Uterus (tissue), 4 donors: ENCODE results near the gene RPUSD4. TPM values are rescaled to one million over a fixed set of nuclear protein-coding genes. Genes with fewer than 3 reads are reported as not detected.

Experiments
- DNase-seq, 2 donors: peaks; one replicate each; pipeline ENCODE4 v3.0.0-alpha.2; 2019 to 2020
- H3K27ac ChIP-seq, 2 donors: fragments of 200-600 bp; sonication (generic); 1 replicate in 1 of 2; 2 replicates in 1 of 2; pipeline ENCODE4 v1.5.1; 2016 to 2018
- H3K27me3 ChIP-seq, 2 donors: fragments of 200-600 bp; sonication (generic); one replicate each; pipeline ENCODE4 v1.5.1; 2018 to 2019; ENCODE audit warnings: control low read depth in 1 of 2
- H3K36me3 ChIP-seq, 2 donors: fragments of 200-600 bp; sonication (generic); one replicate each; pipeline ENCODE4 v1.5.1; 2019; ENCODE audit warnings: control low read depth in 1 of 2
- H3K4me1 ChIP-seq, 2 donors: fragments of 200-600 bp; sonication (generic); one replicate each; pipeline ENCODE4 v1.5.1; 2018 to 2019; ENCODE audit warnings: control low read depth in 1 of 2
- H3K4me3 ChIP-seq, 2 donors: fragments of 200-600 bp; sonication (generic); 1 replicate in 1 of 2; 2 replicates in 1 of 2; pipeline ENCODE4 v1.5.1; 2018 to 2019; ENCODE audit warnings: mild to moderate bottlenecking in 1 of 2
- H3K9me3 ChIP-seq, 2 donors: fragments of 200-600 bp; sonication (generic); one replicate each; pipeline ENCODE4 v1.5.1; 2019; ENCODE audit warnings: control low read depth in 1 of 2
- POLR2A ChIP-seq, 2 donors: fragments of 450-650 bp; IDR thresholded peaks; one replicate each; pipeline ENCODE4 v1.6.1; 2016; ENCODE audit warnings: antibody characterized with exemption in 2 of 2, mild to moderate bottlenecking in 1 of 2, moderate library complexity in 1 of 2
- intact Hi-C: fragments of 100-400 bp; cut with DNase I; formaldehyde crosslinking; loops from one replicate; pipeline ENCODE4 v1.15.1; 2023; ENCODE audit warnings: low total_unique reads
- total RNA-seq, 4 donors: library from RNA; depleted of rRNA in 3 of 4; stranded (reverse); fragments of >200 nt in 3 of 4; gene quantifications; one replicate each; pipeline versions ENCODE4 v1.1.0 to v1.2.4, GENCODE V29; 2014 to 2023
- TF ChIP-seq, protein P1 (sequence below), 4 experiments: fragments of 200-600 bp in 2 of 4; fragments of 450-650 bp in 2 of 4; sonication (generic) in 2 of 4; IDR thresholded peaks; one replicate each; pipeline ENCODE4 v1.5.1; 2016 to 2019; ENCODE audit warnings: antibody characterized with exemption in 4 of 4, mild to moderate bottlenecking in 2 of 4, moderate library complexity in 1 of 4
- donor health status: DM: yes; HTN: yes; CAD: no.

RPUSD4 gene
- total RNA-seq, 4 donors from 2014 or later: 7.6 to 37.4 (median 16.4) TPM

DNA sequence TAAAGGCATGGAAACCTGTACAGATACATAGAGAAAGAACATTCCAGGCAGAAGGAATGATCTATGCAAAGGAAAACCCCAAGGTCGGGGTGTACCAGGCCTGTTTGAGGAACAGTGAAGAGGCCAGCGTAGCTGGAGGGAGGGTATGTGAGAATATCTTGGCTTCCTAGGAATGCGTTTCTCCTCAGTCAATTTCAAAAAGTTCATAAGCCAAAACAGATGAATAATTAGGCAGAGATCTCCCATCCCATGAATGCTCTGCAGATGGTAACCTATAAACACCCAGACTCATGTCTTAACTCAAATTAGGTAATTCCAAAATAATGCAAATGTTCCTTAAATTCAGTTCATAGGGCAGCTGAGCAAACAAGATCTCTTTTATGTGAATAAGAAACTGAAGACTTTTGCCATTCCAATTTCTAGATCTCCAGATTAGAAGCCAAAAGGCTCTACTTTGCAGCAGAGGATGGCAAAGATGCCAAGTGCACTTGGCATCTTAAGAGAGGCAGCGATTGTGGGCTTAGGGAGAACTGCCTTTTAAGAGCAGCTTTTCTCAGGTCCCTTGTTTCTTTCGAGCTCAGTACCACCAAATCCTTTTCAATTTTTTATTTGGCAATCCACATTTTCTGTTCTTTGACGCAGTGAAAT lies 13.3 kb upstream of the RPUSD4 start:
- Histone ChIP-seq H3K36me3 (no peaks in the 10 kb centered on the region), H3K4me1 (no peaks in the 10 kb centered on the region), H3K27me3 (no peaks in the 10 kb centered on the region), H3K9me3 (no peaks in the 10 kb centered on the region), H3K4me3 (no peak overlapping the region), H3K27ac (no peak overlapping the region)
- TF ChIP-seq, protein P1, sequence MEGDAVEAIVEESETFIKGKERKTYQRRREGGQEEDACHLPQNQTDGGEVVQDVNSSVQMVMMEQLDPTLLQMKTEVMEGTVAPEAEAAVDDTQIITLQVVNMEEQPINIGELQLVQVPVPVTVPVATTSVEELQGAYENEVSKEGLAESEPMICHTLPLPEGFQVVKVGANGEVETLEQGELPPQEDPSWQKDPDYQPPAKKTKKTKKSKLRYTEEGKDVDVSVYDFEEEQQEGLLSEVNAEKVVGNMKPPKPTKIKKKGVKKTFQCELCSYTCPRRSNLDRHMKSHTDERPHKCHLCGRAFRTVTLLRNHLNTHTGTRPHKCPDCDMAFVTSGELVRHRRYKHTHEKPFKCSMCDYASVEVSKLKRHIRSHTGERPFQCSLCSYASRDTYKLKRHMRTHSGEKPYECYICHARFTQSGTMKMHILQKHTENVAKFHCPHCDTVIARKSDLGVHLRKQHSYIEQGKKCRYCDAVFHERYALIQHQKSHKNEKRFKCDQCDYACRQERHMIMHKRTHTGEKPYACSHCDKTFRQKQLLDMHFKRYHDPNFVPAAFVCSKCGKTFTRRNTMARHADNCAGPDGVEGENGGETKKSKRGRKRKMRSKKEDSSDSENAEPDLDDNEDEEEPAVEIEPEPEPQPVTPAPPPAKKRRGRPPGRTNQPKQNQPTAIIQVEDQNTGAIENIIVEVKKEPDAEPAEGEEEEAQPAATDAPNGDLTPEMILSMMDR (IDR thresholded peaks at IDR 0.05): no peak
- no peak for TF ChIP-seq POLR2A (IDR thresholded peaks at IDR 0.05)
- intact Hi-C loops: no loop called here
- DNase-seq: no peak

DNA sequence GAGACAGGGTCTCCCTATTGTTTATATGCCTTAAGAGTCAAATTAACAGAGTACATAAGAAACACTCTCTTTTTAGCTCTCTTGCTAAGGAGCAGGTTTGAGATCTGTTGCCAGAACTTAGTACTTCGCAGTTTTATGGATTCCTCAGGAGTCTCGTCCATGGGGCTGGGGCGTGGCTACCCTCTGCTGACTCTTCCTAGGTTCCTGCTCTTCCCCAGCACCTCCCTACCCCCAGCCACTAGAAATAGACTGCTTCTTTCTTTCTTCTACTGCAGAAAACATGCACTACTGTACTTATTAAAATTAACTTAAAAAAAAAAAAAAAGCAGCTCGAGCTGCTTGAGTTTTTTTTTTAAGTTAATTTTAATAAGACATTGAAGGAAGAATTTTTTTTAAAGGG lies 8.1 kb upstream of the RPUSD4 start:
- TF ChIP-seq, protein P1 (IDR thresholded peaks at IDR 0.05): no peak
- no peak for TF ChIP-seq POLR2A (IDR thresholded peaks at IDR 0.05)
- H3K27ac ChIP-seq: no peak overlapping the region
- no peaks in the 10 kb centered on the region for H3K27me3 ChIP-seq
- no peak for DNase-seq
- H3K36me3 ChIP-seq: no peaks in the 10 kb centered on the region
- no peaks in the 10 kb centered on the region for H3K4me1 ChIP-seq
- no peaks in the 10 kb centered on the region for H3K9me3 ChIP-seq
- no peak overlapping the region for H3K4me3 ChIP-seq
- intact Hi-C loops: no loop called here

DNA sequence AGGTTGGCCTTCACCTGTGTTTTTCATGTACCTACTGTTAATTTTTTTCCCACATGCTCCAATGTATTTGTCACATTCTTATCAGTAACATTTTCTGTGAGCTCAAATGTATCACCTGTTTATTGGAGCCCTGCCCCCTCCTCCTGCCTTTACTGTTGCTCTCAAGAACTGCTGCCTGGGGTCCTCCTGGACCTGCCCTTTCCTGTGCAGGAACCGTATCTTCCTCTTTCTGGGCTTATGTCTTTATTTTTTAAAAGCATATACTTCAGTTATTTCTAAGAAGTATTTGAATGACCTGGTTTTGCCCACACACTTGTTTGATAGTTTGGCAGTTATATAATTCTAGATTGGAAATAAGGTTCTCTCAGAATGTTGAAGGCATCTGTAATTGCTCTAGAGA lies 6.0 kb upstream of the RPUSD4 start:
- no peak overlapping the region for H3K27ac ChIP-seq
- DNase-seq: no peak
- no peak overlapping the region for H3K4me3 ChIP-seq
- no peaks in the 10 kb centered on the region for H3K4me1 ChIP-seq
- no peaks in the 10 kb centered on the region for H3K9me3 ChIP-seq
- H3K27me3 ChIP-seq: no peaks in the 10 kb centered on the region
- H3K36me3 ChIP-seq: no peaks in the 10 kb centered on the region
- TF ChIP-seq, protein P1 (IDR thresholded peaks at IDR 0.05): no peak
- TF ChIP-seq POLR2A (IDR thresholded peaks at IDR 0.05): no peak
- intact Hi-C loops: no loop called here

DNA sequence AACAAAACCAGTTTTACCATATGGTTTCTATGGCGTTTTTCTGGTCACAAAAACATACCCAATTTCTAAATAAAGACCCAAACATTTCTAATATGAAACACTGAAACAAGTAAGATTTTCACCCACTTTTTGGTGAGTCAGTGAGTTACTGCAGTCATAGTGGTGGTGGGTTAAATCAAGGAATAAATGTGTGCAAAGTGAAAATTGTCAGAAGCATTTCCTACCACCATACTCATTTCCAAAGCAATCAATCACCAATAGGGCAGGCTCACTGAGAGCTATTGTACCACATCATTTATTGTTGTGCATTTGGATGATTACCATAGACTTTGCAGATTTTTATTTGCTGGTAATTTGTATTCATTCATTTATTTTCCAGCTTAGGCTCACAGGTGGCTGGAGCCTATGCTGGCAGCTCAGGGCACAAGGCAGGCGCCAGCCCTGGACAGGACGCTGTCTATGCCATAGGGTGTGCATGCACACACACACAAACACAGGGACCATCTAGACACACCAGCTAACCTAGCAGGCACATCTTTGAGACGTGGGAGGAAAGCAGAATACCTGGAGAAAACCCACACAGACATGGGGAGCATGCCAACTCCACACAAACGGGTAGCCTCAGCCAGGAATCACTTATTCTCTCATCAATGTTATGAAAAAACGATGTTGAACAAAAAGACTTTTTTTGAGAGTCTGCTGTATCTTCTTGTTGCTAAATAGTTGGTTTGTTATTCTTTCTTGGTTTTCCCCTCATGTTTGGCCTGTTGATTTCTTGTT lies 5.3 kb upstream of the RPUSD4 start:
- H3K9me3 ChIP-seq: no peaks in the 10 kb centered on the region
- no peaks in the 10 kb centered on the region for H3K27me3 ChIP-seq
- H3K27ac ChIP-seq: no peak overlapping the region
- TF ChIP-seq, protein P1 (IDR thresholded peaks at IDR 0.05): no peak
- TF ChIP-seq POLR2A (IDR thresholded peaks at IDR 0.05): no peak
- H3K4me3 ChIP-seq: no peak overlapping the region
- DNase-seq: no peak
- intact Hi-C loops: no loop called here
- no peaks in the 10 kb centered on the region for H3K36me3 ChIP-seq
- H3K4me1 ChIP-seq: no peaks in the 10 kb centered on the region

DNA sequence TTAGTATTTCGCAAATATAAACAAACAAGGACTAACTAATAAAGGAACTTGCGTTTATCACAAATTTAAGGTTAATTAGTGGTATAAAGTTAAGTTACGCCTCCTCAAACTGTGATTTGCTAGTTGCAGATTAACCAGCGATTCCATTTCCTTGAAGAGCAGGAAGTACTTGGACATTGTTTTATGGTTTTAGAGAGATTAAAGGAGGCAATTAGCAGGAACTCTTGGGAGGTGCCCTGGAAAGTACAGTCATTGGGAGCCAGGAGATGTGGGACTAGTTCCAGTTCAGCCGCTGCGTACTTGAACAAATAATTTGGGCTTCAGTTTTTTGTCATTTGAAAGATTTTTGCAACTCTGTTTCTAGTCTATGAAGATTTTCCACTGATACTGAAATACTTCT lies 3.4 kb upstream of the RPUSD4 start:
- TF ChIP-seq, protein P1 (IDR thresholded peaks at IDR 0.05): no peak
- TF ChIP-seq POLR2A (IDR thresholded peaks at IDR 0.05): no peak
- H3K4me1 ChIP-seq: no peaks in the 10 kb centered on the region
- no peaks in the 10 kb centered on the region for H3K9me3 ChIP-seq
- no peak overlapping the region for H3K27ac ChIP-seq
- intact Hi-C loops: no loop called here
- no peak for DNase-seq
- no peaks in the 10 kb centered on the region for H3K27me3 ChIP-seq
- no peaks in the 10 kb centered on the region for H3K36me3 ChIP-seq
- H3K4me3 ChIP-seq: no peak overlapping the region
